DOHH2 (cell line): ENCODE measurements around the gene RIPK4.

Source experiments
- H3F3A ChIP-seq: fragments of 200-600 bp; sonication (generic), shearing (Covaris generic); 2 replicates; pipeline ENCODE4 v1.6.0; 2016; ENCODE audit warnings: antibody characterized with exemption, mild to moderate bottlenecking; ENCODE audit not compliant: control insufficient read depth, insufficient read depth
- H3K27ac ChIP-seq: fragments of 200-600 bp; sonication (generic); 2 replicates; pipeline ENCODE4 v1.5.1; 2014; ENCODE audit warnings: low read depth, mild to moderate bottlenecking, low read length, moderate library complexity
- H3K27me3 ChIP-seq: fragments of 200-600 bp; sonication (generic); 2 replicates; pipeline ENCODE4 v1.6.1; 2014; ENCODE audit warnings: mild to moderate bottlenecking, low read length, mixed read lengths; ENCODE audit not compliant: control insufficient read depth
- H3K36me3 ChIP-seq: fragments of 200-600 bp; sonication (generic); 2 replicates; pipeline ENCODE4 v1.6.1; 2014; ENCODE audit warnings: mild to moderate bottlenecking, low read length, moderate library complexity, mixed read lengths; ENCODE audit not compliant: control insufficient read depth
- H3K4me1 ChIP-seq: fragments of 200-600 bp; sonication (generic); 2 replicates; pipeline ENCODE4 v1.6.1; 2014; ENCODE audit warnings: mild to moderate bottlenecking, low read length, mixed read lengths; ENCODE audit not compliant: control insufficient read depth
- H3K4me2 ChIP-seq: fragments of 200-600 bp; sonication (generic); 2 replicates; pipeline ENCODE4 v1.6.0; 2014; ENCODE audit warnings: mild to moderate bottlenecking, low read length, moderate library complexity
- H3K4me3 ChIP-seq: fragments of 200-600 bp; sonication (generic); 2 replicates; pipeline ENCODE4 v1.5.1; 2014; ENCODE audit warnings: mild to moderate bottlenecking, low read length, mixed read lengths
- H3K79me2 ChIP-seq: fragments of 200-600 bp; sonication (generic); 2 replicates; pipeline ENCODE4 v1.6.1; 2014; ENCODE audit warnings: mild to moderate bottlenecking, low read length, mixed read lengths; ENCODE audit not compliant: control insufficient read depth
- H3K9me2 ChIP-seq: fragments of 200-600 bp; sonication (generic); replicated peaks from 2 replicates; pipeline ENCODE4 v1.6.1; 2014; ENCODE audit warnings: mild to moderate bottlenecking, low read length, mixed read lengths; ENCODE audit not compliant: control insufficient read depth
- H3K9me3 ChIP-seq: fragments of 200-600 bp; sonication (generic); 2 replicates; pipeline ENCODE4 v1.6.1; 2014; ENCODE audit warnings: antibody characterized with exemption, low read length, mixed read lengths; ENCODE audit not compliant: control insufficient read depth, insufficient read depth
- H4K20me1 ChIP-seq: fragments of 200-600 bp; sonication (generic); 2 replicates; pipeline ENCODE4 v1.6.0; 2014; ENCODE audit warnings: low read depth, mild to moderate bottlenecking, antibody characterized with exemption, low read length, moderate library complexity; ENCODE audit not compliant: control insufficient read depth, insufficient read depth
- EZH2phosphoT487 ChIP-seq: fragments of 200-600 bp; sonication (generic); IDR thresholded peaks from 2 replicates; pipeline ENCODE4 v1.6.1; 2017; ENCODE audit warnings: borderline replicate concordance, mild to moderate bottlenecking, antibody characterized with exemption, low read length, moderate library complexity, mixed read lengths
- TF ChIP-seq, protein P1 (sequence below): fragments of 200-600 bp; sonication (generic); IDR thresholded peaks from one replicate; pipeline ENCODE4 v1.5.1; 2014; ENCODE audit warnings: antibody characterized with exemption, mild to moderate bottlenecking, low read depth, low read length; ENCODE audit not compliant: poor library complexity, severe bottlenecking

RIPK4 gene

DNA sequence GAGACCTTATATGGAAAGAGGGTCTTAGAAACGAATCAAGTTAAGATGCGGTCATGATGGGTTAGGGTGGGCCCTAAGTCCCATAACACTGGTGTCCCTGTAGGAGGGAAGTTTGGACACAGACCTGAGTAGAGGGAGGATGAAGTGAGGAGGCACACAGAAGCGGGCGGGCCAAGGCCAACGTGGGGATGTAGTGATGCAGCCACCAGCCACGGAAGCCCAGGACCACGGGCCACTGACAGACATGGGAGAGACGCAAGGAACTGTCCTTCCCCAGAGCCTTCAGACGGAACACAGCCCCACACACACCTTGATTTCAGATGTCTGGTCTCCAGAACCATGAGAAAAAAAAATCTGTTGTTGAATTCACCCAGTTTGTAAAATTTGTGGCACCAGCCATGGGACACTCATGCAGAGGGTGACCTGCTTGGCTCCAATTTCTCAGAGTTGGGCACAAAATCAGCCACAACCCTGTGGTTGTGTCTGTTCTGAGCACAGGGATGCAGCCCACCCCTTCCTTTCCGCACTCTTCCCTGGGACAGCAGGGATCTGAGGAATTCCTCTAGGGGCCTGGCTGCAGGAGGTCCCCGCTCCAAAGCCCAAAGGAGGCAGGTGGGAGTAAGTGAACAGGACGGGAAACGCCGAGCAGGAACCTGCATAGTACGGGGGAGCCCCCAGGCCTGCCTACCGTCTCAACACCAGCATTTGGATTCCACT, 61.1 kb downstream of the RIPK4 start:
- H3K9me2 ChIP-seq, result no peaks in the 10 kb centered on the region
- TF ChIP-seq, protein P1, sequence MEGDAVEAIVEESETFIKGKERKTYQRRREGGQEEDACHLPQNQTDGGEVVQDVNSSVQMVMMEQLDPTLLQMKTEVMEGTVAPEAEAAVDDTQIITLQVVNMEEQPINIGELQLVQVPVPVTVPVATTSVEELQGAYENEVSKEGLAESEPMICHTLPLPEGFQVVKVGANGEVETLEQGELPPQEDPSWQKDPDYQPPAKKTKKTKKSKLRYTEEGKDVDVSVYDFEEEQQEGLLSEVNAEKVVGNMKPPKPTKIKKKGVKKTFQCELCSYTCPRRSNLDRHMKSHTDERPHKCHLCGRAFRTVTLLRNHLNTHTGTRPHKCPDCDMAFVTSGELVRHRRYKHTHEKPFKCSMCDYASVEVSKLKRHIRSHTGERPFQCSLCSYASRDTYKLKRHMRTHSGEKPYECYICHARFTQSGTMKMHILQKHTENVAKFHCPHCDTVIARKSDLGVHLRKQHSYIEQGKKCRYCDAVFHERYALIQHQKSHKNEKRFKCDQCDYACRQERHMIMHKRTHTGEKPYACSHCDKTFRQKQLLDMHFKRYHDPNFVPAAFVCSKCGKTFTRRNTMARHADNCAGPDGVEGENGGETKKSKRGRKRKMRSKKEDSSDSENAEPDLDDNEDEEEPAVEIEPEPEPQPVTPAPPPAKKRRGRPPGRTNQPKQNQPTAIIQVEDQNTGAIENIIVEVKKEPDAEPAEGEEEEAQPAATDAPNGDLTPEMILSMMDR, result no peak
- no peak for TF ChIP-seq EZH2phosphoT487
- no peak overlapping the region for H3K4me3 ChIP-seq
- no peaks in the 10 kb centered on the region for H3K79me2 ChIP-seq
- H3K36me3 ChIP-seq, result no peaks in the 10 kb centered on the region
- peaks cover 12% of the 10 kb centered on the region for H3K27me3 ChIP-seq
- no peaks in the 10 kb centered on the region for H3K4me1 ChIP-seq
- no peaks in the 10 kb centered on the region for H3K9me3 ChIP-seq
- no peak overlapping the region for H3K27ac ChIP-seq
- no peak overlapping the region for H3K4me2 ChIP-seq
- no peaks in the 10 kb centered on the region for H3F3A ChIP-seq
- H4K20me1 ChIP-seq, result no peaks in the 10 kb centered on the region

DNA sequence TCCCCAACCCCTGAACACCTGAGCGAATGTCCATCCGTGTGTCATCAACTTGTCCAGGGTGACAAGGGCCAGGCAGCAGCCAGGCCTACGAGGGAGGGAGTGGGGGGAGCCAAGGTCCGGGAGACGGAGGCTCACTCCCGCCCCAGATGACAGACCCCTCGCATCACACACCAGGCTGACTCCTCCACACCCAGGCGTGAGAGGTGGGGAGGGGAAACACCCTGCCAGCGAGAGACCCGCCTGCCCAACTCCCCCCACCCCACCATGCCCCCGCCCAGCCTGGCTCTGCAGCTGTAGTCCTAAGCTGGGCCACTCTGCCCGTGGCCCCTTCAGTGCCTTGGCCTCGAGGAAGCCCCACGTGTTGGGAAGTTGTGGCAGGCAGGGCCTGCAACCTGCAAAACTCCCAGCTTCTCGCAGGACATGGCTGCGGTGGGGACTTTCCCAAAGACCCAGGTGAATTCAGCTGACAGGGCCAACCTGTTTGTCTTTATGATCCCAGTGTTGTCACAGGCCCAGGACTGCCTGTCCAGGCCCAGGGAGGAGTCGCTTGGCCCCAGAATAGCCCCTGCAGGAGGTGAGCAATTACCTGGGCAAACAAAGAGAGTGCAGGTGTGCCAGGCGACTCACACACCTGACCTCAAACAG, 62.9 kb downstream of the RIPK4 start:
- Histone ChIP-seq H3K4me3 (no peak overlapping the region), H3K9me2 (no peaks in the 10 kb centered on the region), H4K20me1 (no peaks in the 10 kb centered on the region), H3F3A (no peaks in the 10 kb centered on the region), H3K27ac (no peak overlapping the region), H3K9me3 (no peaks in the 10 kb centered on the region), H3K4me1 (peaks cover 4% of the 10 kb centered on the region), H3K36me3 (no peaks in the 10 kb centered on the region), H3K79me2 (no peaks in the 10 kb centered on the region), H3K4me2 (no peak overlapping the region), H3K27me3 (peaks cover 12% of the 10 kb centered on the region)
- TF ChIP-seq, protein P1, result no peak
- TF ChIP-seq EZH2phosphoT487, result no peak

DNA sequence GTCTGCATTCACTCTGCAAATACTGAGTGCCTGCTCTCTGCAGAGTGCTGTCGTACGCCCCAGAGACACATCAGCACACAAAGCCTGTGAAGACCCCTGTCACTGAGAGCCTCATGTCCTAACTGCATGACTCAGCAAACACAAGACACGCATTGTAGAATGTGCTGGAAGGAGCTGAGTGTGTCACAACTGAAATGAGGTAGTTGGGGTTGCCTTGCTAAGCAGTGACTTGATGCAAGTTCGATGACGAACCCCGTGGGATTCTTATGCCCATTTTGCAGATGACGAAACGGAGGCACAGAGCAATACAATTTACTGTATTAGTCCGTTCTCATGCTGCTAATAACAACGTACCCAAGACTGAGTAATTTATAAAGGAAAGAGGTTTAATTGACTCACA, 65.1 kb downstream of the RIPK4 start:
- peaks cover 16% of the 10 kb centered on the region for H3K4me1 ChIP-seq
- H3K36me3 ChIP-seq, result no peaks in the 10 kb centered on the region
- H3K4me2 ChIP-seq, result no peak overlapping the region
- H3K9me3 ChIP-seq, result no peaks in the 10 kb centered on the region
- H3F3A ChIP-seq, result no peaks in the 10 kb centered on the region
- peaks cover 6% of the 10 kb centered on the region for H3K27me3 ChIP-seq
- H3K4me3 ChIP-seq, result no peak overlapping the region
- no peaks in the 10 kb centered on the region for H3K79me2 ChIP-seq
- TF ChIP-seq, protein P1, result no peak
- TF ChIP-seq EZH2phosphoT487, result no peak
- H3K27ac ChIP-seq, result no peak overlapping the region
- H3K9me2 ChIP-seq, result no peaks in the 10 kb centered on the region
- no peaks in the 10 kb centered on the region for H4K20me1 ChIP-seq
